IMR-90 (cell line): ENCODE data around the gene GATA1.

Experiments used
- BHLHE40 ChIP-seq: fragments of 150-350 bp; IDR thresholded peaks from 2 replicates; pipeline ENCODE4 v1.6.1; 2016; ENCODE audit warnings: mild to moderate bottlenecking, low read depth, low read length
- CTCF ChIP-seq: conservative IDR thresholded peaks from 2 replicates; pipeline ENCODE4 v1.5.1; 2012; ENCODE audit warnings: mild to moderate bottlenecking, low read depth, low read length, improper control_type of control experiment
- MAFK ChIP-seq: IDR thresholded peaks from 2 replicates; pipeline ENCODE4 v1.6.1; 2012; ENCODE audit warnings: low read depth, low read length, improper control_type of control experiment
- MAZ ChIP-seq: IDR thresholded peaks from 2 replicates; pipeline ENCODE4 v1.6.1; 2012; ENCODE audit warnings: low read depth, mild to moderate bottlenecking, low read length, improper control_type of control experiment, moderate library complexity, borderline replicate concordance
- RAD21 ChIP-seq: IDR thresholded peaks from 2 replicates; pipeline ENCODE4 v1.6.1; 2012; ENCODE audit warnings: low read length, improper control_type of control experiment

- TF ChIP-seq CTCF = no peak
- no peak for TF ChIP-seq RAD21
- TF ChIP-seq BHLHE40 = no peak
- TF ChIP-seq MAZ = no peak
- no peak for TF ChIP-seq MAFK
Measured at GRCh38 chrX:48826876-48827653, 40.7 kb downstream of the GATA1 start.
